IMR-90 (cell line): Measurements from ENCODE around the gene FAM83E.

Source experiments
- BHLHE40 ChIP-seq: fragments of 150-350 bp; IDR thresholded peaks from 2 replicates; pipeline ENCODE4 v1.6.1; 2016; ENCODE audit warnings: mild to moderate bottlenecking, low read depth, low read length
- CTCF ChIP-seq: conservative IDR thresholded peaks from 2 replicates; pipeline ENCODE4 v1.5.1; 2012; ENCODE audit warnings: mild to moderate bottlenecking, low read depth, low read length, improper control_type of control experiment
- SMC3 ChIP-seq: fragments of 150-350 bp; IDR thresholded peaks from 2 replicates; pipeline ENCODE4 v1.6.1; 2016; ENCODE audit warnings: low read depth, mild to moderate bottlenecking, antibody characterized with exemption, low read length, moderate library complexity
- USF2 ChIP-seq: fragments of 150-350 bp; IDR thresholded peaks from 2 replicates; pipeline ENCODE4 v1.6.1; 2017; ENCODE audit warnings: mild to moderate bottlenecking, antibody characterized with exemption, low read length, low read depth

- no peak for TF ChIP-seq CTCF
- no peak for TF ChIP-seq BHLHE40
- TF ChIP-seq USF2, result no peak
- no peak for TF ChIP-seq SMC3
These were observed 14.4 kb upstream of the FAM83E start for GRCh38 chr19:48629297-48629598.
